Measurements from ENCODE around the gene SPNS3.

SPNS3 gene

DNA sequence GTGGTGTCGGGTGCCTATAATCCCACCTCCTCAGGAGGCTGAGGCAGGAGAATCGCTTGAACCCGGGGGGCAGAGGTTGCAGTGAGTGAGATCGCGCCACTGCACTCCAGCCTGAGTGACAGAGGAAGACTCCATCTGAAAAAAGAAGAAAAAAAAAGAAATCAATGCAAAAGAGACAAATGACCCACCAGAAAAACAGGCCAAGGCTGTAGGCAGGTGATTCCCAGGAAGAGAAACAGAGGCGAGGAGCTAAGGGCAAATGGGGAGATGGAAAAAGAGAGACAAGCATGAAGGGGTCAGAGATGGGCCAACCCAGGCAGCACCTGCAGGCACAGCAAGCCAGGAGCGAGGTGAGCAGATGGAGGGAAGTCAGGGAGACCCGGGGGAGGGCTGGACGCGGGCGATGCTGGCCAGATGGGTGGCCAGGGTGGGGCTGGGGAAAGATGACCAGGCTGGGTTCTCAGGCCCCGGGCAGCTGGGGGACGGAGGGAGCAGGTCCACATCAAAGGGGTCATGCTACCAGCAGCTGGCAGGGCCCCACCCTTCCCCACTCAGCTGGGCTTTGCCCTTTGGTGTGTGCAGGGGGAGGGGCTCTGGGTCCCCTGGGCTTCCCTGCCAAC, 95.9 kb downstream of the SPNS3 start:
- no peak overlapping the region for H3K27ac ChIP-seq
- H3K4me1 ChIP-seq: no peaks in the 10 kb centered on the region

GRCh38 chr17:4530799-4531730, 97.3 kb downstream of the SPNS3 start:
- TF ChIP-seq CTCF (IDR thresholded peaks at IDR 0.05): no peak
- peak overlapping the region; percentile 57 for H3K27ac ChIP-seq
- no peaks in the 10 kb centered on the region for H3K4me1 ChIP-seq
- no peaks in the 10 kb centered on the region for H3K27me3 ChIP-seq (ENCODE audit: control insufficient read depth, insufficient read depth, low read length)
- no peak overlapping the region for H2AFZ ChIP-seq
- H3K9ac ChIP-seq: no peak overlapping the region
- H3K9me3 ChIP-seq (ENCODE audit: control insufficient read depth, low read length): no peaks in the 10 kb centered on the region
- H3K4me3 ChIP-seq (ENCODE audit: low read depth, low read length): no peak overlapping the region
- H3K36me3 ChIP-seq (ENCODE audit: control insufficient read depth, insufficient read depth, low read length): no peaks in the 10 kb centered on the region
- H3K79me2 ChIP-seq: no peaks in the 10 kb centered on the region
- H3K4me2 ChIP-seq (ENCODE audit: low read length): no peak overlapping the region

More for the DNA sequence above, 95.9 kb downstream of the SPNS3 start:
- Histone ChIP-seq H3K36me3 (ENCODE audit: control insufficient read depth, insufficient read depth, low read length) (no peaks in the 10 kb centered on the region), H3K4me3 (ENCODE audit: low read depth, low read length) (no peak overlapping the region), H3K9me3 (ENCODE audit: control insufficient read depth, low read length) (no peaks in the 10 kb centered on the region), H2AFZ (no peak overlapping the region), H3K9ac (no peak overlapping the region), H3K79me2 (no peaks in the 10 kb centered on the region), H3K27me3 (ENCODE audit: control insufficient read depth, insufficient read depth, low read length) (no peaks in the 10 kb centered on the region), H3K4me2 (ENCODE audit: low read length) (no peak overlapping the region)
- no peak for TF ChIP-seq CTCF (IDR thresholded peaks at IDR 0.05)

- Histone ChIP-seq H3K4me2 (ENCODE audit: low read length) (no peak overlapping the region), H2AFZ (no peak overlapping the region), H3K27ac (peak overlapping the region; percentile 15), H3K9ac (no peak overlapping the region), H3K9me3 (ENCODE audit: control insufficient read depth, low read length) (no peaks in the 10 kb centered on the region), H3K79me2 (no peaks in the 10 kb centered on the region), H3K36me3 (ENCODE audit: control insufficient read depth, insufficient read depth, low read length) (no peaks in the 10 kb centered on the region), H3K4me3 (ENCODE audit: low read depth, low read length) (no peak overlapping the region), H3K27me3 (ENCODE audit: control insufficient read depth, insufficient read depth, low read length) (no peaks in the 10 kb centered on the region), H3K4me1 (peaks cover 7% of the 10 kb centered on the region)
- TF ChIP-seq CTCF (IDR thresholded peaks at IDR 0.05): no peak
These were observed 98.4 kb downstream of the SPNS3 start for GRCh38 chr17:4531988-4532736.

DNA sequence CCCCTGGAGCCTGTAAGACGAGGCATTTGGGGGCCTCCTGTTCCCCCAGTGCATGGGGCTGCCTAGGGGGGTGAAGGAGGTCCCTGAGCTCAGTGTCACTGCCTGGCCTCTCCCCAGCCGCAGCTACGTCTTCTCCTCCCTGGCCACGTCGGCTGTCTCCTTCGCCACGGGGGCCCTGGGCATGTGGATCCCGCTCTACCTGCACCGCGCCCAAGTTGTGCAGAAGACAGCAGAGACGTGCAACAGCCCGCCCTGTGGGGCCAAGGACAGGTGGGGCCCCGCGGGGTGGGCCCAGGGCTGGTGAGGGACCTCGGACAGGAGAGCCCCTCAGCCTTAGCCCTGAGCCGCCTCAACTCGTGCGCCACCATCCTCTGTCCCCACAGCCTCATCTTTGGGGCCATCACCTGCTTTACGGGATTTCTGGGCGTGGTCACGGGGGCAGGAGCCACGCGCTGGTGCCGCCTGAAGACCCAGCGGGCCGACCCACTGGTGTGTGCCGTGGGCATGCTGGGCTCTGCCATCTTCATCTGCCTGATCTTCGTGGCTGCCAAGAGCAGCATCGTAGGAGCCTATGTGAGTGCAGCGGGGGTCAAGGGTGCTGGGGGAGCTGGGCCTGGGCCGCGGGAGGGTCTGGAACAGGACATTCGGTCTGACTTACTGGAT, 99.3 kb downstream of the SPNS3 start:
- H3K36me3 ChIP-seq (ENCODE audit: control insufficient read depth, insufficient read depth, low read length): no peaks in the 10 kb centered on the region
- no peak overlapping the region for H2AFZ ChIP-seq
- no peaks in the 10 kb centered on the region for H3K9me3 ChIP-seq (ENCODE audit: control insufficient read depth, low read length)
- H3K4me3 ChIP-seq (ENCODE audit: low read depth, low read length): no peak overlapping the region
- H3K27me3 ChIP-seq (ENCODE audit: control insufficient read depth, insufficient read depth, low read length): no peaks in the 10 kb centered on the region
- H3K79me2 ChIP-seq: no peaks in the 10 kb centered on the region
- TF ChIP-seq CTCF (IDR thresholded peaks at IDR 0.05): no peak
- H3K4me1 ChIP-seq: peaks cover 8% of the 10 kb centered on the region
- no peak overlapping the region for H3K27ac ChIP-seq
- H3K4me2 ChIP-seq (ENCODE audit: low read length): no peak overlapping the region
- H3K9ac ChIP-seq: no peak overlapping the region
